Occipital lobe (tissue), 2 donors: ENCODE data around the gene PRDM11. TPM values are rescaled to one million over a fixed set of nuclear protein-coding genes. Genes with fewer than 3 reads are reported as not detected.

Experiments used
- DNase-seq: peaks from one replicate; lab custom pipeline; 2025; lab: John Stamatoyannopoulos, UW
- total RNA-seq: library from RNA; depleted of rRNA; stranded (reverse); fragments of >200 nt; gene quantifications from one replicate; pipeline ENCODE4 v1.2.3, GENCODE V29; 2014

The PRDM11 gene
- total RNA-seq, 1 donor from 2014 or later, result 6.2 TPM

DNA sequence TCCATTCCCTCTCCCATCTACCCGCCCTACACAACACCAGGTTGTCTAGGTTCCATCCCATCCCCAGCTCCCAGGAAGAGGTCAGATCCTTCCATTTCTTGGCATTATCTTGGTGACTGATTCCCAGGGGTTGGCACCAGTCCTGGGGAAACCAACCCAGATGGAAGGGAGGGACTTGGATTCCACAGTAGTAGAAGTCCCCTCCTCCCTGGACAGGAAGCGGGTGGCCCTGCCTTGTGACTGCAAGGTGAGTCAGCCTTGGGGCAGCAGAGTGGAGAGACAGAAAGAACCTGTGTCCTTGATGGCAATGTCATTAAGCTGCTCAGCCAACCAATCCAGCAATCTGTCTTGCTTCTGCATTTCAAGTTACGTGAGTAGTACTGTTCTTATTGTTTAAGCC, 113.2 kb downstream of the PRDM11 start:
- no peak for DNase-seq

DNA sequence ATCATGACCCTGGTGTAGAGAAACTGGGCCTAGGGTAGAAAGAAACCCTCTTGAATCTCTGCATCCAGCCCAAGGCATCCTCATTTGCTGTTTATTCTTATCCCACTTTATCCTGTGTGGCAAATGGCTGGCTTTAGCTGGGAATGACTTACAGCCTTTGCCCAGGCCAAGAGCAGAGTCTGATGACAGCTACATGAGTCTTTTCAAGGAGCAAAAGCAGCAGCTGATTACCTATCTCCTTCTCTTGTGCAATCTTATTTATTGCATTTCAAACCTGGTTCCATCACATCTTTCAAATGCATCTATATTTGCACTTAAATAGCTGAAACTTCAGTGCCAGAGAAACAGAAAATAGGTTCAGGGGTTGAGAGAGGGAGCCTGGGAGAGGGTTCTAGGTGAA, 113.6 kb downstream of the PRDM11 start:
- no peak for DNase-seq

DNA sequence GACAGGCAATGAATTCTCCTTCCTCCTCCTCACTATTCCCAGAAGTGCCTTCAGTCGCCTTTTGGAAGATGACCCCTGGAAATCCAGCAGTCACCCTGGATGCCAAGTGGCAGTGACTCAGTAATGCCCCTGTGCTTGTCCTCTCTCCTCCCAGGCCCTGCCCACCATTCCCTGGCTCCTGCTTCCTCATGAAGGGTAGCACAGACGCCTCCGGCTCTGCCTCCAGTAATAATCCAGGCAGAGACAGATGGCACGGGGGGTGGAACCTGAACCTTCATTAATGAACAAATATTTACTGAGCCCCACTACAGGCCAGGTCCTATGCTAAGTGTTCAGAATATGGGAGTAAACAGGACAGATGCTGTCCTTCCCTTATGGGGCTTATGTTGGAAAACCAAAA, 116.5 kb downstream of the PRDM11 start:
- no peak for DNase-seq

DNA sequence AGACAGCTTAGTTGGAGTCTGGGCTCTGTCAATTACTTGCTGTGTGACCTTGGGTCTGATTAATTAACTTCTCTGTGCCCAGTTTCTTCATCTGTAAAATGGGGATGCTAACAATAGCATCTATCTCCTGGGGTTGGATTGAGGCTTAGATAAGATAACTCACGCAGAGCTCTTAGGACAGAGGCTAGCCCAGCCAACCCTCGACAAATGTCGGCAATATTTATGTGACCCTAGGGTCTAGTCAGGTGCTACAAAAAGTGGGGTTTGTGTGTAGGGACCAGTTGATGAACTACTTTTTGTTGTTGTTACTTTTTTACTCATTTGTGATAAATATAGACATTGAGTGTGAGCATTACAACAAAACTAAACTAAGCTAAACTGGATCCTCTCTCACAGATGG, 117.3 kb downstream of the PRDM11 start:
- no peak for DNase-seq

DNA sequence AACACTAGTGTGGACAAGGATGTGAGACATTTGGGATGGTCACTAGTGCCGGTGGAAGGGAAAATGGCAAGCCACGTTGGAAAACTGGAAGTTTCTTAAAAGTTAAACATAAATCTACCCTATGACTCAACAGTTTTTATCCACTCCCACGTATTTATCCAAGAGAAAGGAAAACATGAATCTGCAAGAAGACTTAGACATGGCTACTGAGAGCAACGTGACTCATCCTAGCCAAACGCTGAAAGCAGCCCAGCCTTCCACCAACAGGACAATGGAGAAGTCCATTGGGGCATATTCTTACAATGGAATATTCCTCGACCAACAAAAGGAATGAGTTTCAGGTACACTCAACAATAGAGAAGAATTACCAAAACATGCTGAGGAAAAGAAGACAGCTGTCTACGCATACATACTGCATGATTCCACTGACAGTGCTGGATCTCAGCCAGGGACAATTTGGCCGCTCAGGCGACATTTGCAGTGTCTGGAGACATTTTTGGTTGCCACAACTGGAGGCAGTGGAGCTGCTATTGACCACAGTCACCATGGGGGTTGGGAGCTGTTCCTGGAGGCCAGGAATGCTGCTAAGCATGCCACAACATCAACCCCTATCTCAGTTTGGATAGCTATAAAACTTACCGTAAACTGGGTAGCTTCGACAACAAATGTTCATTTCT, 118.5 kb downstream of the PRDM11 start:
- DNase-seq, result no peak

DNA sequence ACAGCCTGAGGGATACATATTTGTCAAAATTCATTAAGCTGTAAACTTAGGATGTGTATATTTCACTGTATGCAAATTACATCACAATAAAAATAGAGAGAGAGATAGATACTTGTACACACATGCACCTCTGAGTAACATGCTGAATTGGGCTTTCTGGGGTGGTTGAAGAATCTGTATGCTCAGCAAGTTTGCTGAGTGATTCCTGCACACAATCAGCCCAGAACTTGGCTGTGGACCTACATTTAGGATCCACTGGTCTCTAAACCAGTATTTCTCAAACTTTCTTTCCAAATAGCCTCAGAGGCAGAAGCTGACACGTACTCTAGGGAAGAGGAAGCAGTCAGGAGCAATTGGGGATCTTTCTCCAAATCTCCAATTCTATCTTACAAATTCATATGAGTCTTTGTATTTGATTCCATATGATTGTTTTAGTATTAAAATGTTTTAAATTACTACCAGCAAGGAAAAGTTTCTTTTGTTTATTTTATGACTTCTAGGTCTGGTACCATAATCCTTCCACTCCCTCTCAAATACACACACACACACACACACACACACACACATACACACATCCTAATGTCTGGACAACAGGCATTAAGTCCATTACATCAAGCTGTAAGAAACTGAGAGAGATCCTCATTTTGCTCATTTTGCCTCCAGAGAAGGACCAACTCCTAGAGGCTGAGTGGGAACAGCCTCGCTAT, 119.7 kb downstream of the PRDM11 start:
- DNase-seq, result no peak

DNA sequence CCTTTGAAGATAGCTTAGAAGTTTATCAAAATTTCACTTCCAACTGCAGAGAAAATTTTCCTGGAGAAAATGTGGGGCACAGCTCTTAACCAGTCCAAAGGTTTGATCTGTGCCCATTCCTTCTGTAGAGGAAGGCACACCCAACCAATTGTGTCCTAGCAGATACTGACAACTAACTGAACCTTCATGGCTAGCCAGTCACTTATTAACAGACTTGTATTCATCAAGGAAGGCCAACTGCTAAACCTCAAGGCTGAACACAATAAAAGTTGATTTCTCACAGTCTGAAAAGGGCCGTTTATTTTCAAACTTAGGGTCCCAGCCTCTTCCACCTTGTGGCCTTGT, 120.2 kb downstream of the PRDM11 start:
- no peak for DNase-seq

DNA sequence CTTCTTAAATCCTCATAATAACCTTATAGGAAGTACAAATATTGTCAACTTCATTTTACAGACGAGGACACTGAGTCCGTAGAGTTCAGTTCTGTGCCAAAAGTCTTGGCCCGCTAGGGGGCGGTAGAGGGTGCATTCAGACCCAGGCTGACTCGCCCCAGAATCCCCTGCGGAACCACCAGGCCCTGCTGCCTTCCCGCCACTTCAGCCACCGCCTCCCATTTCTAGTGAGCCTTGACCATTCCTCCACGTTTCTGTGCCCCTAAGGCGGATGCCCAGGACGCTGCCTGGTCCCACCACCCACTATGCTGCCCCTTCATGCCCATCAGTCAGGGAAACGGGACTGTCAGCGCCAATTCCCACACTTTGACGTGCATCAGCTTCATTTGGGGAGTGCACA, 120.6 kb downstream of the PRDM11 start:
- DNase-seq, result no peak

DNA sequence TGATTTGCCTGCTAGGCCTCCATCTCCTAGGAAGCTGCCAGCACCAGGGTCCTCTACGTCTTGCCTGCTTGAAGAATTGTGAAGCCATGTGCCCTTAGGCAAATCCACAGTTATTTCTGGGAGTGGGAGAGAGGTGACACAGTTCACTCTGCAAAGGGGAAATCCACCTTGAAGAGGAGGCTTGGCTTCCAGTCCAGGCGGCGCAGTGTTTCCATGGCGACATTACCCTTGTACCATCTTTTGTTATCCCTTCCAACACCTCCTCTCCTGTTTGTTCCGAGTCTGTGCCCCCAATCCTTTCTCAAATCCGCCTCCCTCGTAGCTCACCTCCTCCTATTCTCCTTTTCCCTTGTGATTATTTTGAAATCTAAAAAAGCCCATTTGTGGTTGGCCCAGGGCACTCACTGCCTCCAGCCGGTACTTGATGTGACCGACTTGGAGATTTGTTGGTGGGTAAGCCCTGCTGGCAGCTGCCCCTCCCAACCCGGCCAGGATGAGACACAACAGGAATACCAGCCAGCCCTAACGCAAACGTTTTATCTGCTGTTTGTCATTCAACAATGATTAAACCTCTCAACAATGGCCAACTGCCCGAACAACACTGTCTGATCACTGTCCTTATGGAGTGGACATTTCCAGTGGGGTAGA, 121.3 kb downstream of the PRDM11 start:
- no peak for DNase-seq

DNA sequence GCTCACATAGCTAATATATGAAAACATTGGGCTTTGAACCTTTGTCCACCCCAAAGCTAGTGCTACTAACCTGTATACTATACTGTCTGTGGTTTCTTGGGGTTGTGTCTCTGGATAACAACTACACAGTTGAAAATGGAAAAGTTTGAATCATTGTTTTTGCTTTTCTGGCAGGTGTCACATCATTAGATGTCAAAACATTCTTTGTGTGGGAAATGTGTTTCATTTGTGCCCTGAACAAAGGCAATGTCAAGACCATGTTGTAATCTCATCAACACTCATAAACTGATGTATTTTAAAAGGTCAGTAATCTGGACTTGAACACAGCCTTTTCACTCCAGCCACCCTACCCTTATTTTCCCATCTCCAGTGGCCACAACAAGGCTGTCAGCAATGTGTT, 123.2 kb downstream of the PRDM11 start:
- DNase-seq, result no peak

DNA sequence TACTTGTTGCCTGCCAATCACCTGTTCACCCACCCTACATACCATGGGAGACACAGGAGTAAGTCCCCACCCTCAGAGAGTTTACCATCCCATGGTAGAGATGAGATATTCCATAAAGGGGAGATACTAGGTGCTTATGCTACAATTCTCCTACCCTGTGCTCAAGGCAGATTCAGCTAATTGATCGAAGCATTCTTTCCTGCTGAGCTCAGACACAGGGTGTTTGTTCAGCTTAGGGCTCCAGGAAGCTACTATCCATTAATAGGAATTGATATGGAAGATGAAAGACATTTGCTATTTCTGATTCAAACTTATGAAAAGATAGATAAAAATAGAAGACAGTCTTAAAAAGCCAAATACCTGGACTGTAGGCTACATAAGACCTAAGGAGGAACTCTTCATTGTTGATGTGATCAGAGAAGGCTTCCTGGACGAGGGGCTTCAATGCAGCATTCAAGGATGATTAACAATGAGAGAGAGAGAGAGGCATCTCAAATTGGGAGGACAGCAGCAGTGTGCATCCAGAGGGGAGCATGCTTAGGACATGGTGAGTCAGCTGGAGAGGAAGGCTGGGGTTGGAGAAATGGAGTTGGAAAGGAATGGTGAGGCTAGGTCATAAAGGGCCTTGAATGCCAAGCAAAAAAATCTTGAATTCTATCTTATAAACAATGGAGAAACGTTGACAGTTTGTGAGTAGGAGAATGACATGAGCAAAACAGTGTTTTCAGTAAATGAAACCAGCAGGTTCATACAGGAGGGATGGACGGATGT, 124.7 kb downstream of the PRDM11 start:
- no peak for DNase-seq

DNA sequence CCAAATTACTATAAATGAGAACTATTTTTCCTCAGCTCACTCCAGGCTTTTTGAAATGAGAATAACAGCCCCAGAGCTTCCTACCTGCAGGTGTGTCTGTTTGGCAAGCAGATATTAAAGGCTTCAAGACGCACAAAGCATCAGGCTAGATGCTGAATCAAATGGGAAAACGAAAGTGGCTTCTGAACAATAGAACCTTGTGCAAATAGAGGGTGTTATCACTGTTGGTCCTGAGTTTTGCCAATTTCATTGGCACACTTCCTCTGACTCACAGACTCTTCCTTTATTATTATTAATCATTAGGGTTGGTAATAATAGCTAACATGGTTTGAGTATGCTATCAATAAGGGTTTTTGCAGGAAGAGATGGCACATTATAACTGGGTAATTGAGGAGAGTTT, 126.3 kb downstream of the PRDM11 start:
- no peak for DNase-seq

DNA sequence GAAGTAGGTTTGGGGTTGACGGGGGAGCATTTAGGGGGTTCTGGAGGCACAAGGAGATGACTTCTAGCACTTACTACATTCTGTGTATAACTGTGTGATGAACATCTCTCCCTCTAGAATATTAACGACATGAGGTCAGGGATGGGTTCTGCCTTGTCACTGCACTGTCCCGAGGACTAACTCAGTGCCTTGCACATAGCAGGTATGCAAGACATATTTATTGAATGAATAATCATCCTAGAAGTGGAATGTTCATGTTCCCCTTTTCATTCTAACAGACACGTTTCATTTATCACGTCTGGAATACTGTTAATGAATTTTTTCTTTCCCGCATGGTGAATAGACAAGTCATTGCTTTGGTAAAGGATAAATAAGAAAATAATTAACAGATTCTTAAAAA, 127.1 kb downstream of the PRDM11 start:
- no peak for DNase-seq

DNA sequence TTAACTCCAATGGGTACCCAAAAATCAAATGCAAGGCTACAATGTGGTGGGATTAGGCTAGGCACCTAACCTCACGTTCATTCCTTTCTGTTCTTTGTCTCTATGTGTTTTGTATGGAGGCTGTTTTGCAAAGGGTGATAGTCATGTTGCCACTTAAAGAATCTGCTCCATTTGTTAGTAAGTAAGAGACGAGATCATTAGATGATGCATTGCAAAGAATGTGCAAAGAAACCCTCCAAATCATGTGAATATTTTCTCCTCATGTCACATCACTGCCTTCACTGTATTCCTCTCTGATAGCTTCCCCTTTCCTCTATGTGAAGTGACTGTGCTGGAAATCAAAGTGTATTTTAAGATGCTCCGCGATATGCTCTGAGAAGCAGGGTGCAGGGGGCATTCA, 127.8 kb downstream of the PRDM11 start:
- DNase-seq, result no peak

DNA sequence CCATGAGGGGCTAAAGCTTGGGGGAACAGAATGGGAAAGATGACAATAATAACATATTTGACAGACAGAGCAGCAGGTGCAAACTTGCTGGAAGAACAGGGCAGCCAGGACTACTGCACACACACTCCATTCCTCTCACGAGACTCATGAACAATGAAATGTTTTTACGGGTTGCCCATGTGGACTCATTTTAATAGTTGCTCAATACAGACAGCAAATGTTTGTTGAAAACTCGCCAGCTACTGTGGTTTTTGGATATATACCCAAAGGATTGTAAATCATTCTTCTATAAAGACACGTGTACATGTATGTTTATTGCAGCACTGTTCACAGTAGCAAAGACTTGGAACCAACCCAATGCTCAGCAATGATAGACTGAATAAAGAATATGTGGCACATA, 129.4 kb downstream of the PRDM11 start:
- DNase-seq, result no peak

DNA sequence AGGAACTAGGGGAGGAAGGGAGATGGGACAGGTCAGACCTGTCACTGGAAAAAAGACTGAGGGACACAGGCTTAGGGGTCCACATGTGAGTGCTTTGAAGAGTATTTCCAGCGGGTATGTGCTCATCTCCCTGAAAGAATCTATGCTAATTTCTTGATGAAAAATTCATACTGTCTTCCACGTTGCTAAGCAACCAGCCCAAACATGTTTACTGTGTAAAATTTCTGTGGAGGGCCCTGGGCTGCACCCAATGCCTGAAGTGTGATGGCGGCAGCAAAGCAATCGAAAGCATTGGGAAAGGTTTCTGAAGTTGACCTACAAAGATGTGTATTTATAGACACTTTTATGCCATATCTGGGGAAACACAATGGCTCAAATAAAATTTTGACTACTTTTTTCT, 132.3 kb downstream of the PRDM11 start:
- no peak for DNase-seq

DNA sequence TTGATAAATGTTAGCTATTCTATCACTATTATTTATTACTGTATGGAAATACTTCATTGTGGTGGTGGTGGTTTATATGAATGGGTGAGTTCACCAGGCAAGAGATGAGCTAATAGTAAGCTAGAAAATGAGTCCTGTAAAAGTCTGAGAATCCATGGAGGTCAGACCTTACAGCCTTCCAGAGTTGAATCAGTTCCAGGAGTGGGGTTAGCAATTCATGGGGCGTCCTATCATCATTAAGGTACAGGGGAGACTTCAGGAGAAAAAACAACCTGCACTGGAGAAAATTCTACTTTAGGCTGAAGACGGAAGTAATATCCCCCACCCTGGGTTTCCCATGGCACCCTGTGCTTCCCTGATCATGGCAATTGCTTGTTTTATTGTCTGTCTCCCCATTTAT, 133.2 kb downstream of the PRDM11 start:
- DNase-seq, result no peak

DNA sequence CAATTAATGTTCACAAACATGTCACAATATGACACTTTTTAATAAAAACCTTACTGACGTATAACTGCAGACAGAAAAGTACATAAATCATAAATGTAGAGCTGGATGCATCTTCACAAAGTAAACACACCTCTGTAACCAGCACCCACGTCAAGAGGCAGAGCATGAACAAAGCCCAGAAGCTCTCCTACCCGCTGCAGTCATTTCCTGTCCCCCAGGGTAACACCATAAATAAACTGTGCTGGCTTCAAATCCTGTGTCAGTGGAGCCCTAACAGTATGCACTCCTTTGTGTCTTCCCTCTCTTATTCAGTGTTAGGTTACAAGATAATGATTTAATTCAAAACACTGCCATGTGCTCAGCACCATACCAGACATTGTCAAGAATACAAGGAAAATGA, 134.0 kb downstream of the PRDM11 start:
- DNase-seq, result no peak

DNA sequence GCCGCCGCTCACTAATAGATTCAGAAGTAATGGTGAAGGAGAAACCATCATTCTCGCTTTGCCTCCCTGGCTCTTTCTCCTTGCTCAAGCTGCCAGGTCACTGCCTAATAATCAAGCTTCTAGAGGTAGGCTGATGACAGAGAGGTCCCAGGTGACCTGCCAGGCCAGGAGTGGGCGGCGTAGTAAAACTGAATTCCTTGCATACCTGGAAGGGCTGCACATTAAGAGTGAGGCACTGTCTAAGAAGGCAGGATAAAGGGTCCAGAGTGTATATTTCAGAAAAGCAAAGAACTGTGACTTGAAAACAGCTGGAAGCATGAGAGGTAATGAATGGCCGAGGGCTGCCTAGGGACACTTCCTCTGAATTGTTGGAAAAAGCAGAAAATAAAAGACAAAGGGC, 135.6 kb downstream of the PRDM11 start:
- DNase-seq, result no peak
